ENCODE results near the gene KCNH1. TPM values are rescaled to one million over a fixed set of nuclear protein-coding genes. Genes with fewer than 3 reads are reported as not detected.

KCNH1 gene
- total and polyA plus RNA-seq, 10 of the 15 experiments (the other 5 are each of a cell fraction or from before 2014, with no cell fraction given) = 0.02 to 0.04 (median 0.04) TPM; not detected in 7

GRCh38 chr1:210827481-210827880 is 306.5 kb downstream of the KCNH1 start (continued):
- no peak for TF ChIP-seq REST (IDR thresholded peaks at IDR 0.05; ENCODE audit: low read depth, low read length)
- no peak for TF ChIP-seq NFXL1 (IDR thresholded peaks at IDR 0.05; ENCODE audit: borderline replicate concordance)
- no peak for TF ChIP-seq BCLAF1 (IDR thresholded peaks at IDR 0.05)

GRCh38 chr1:210826686-210827085 is 307.3 kb downstream of the KCNH1 start:
- no peak overlapping the region for H3K4me2 ChIP-seq (ENCODE audit: control insufficient read depth, insufficient read depth)
- ChIA-PET SMC1A (ENCODE audit: uncharacterized antibody, unreplicated experiment) (interaction anchor here (1.5 kb wide), 1 partner anchor 10 kb away, joined by 3 read pairs; no protein-coding TSS in a partner anchor), CTCF (no interaction called here), POLR2A (no interaction called here), RAD21 (ENCODE audit: unreplicated experiment) (no interaction called here)
- H3K79me2 ChIP-seq (ENCODE audit: control insufficient read depth, insufficient read depth, low read length) = no peaks in the 10 kb centered on the region
- no peak for DNase-seq (ENCODE audit: low read depth, low spot score)
- no peak overlapping the region for H3K9ac ChIP-seq (ENCODE audit: control insufficient read depth, insufficient read depth, low read length)
- ATAC-seq = no peak
- intact Hi-C loops (cut with micrococcal nuclease; ENCODE audit: unreplicated experiment) = no loop called here
- no TSS peak for BruUV-seq (replicated peaks)
- no peak for FAIRE-seq
- H3K36me3 ChIP-seq (ENCODE audit: control insufficient read depth in 2 of 2, insufficient read depth in 2 of 2, low read length in 1 of 2) = no peaks in the 10 kb centered on the region
- H3K4me1 ChIP-seq (ENCODE audit: control insufficient read depth, insufficient read depth, low read length) = no peaks in the 10 kb centered on the region
- no peaks in the 10 kb centered on the region for H3K27me3 ChIP-seq (replicated peaks in 1 of 2; ENCODE audit: control insufficient read depth in 2 of 2, insufficient read depth in 2 of 2, low read length in 1 of 2)
- no peak overlapping the region for H2AFZ ChIP-seq (ENCODE audit: control insufficient read depth, low read depth, low read length)
- H4K20me1 ChIP-seq (ENCODE audit: control insufficient read depth, insufficient read depth) = no peaks in the 10 kb centered on the region
- no peaks in the 10 kb centered on the region for H3K9me3 ChIP-seq (replicated peaks; ENCODE audit: control insufficient read depth, insufficient read depth, low read length)
- WGBS (ENCODE audit: insufficient coverage, insufficient replicate concordance, low lambda C conversion rate, missing lambda C conversion rate) = 63% methylated on average over 5 of the region's 5 CpGs
- in situ Hi-C loops (cut with MboI) = no loop called here
- no peak overlapping the region for H3K27ac ChIP-seq (ENCODE audit: control insufficient read depth, insufficient read depth)
- no peak overlapping the region for H3K4me3 ChIP-seq
- TF ChIP-seq IRF3 (IDR thresholded peaks at IDR 0.05) = no peak
- no peak for TF ChIP-seq ATF2 (IDR thresholded peaks at IDR 0.05; ENCODE audit: low read length)
- TF ChIP-seq PML (IDR thresholded peaks at IDR 0.05; ENCODE audit: low read length) = no peak
- TF ChIP-seq FOS (IDR thresholded peaks at IDR 0.05; ENCODE audit: borderline replicate concordance, extremely low read depth, insufficient read length) = no peak
- no peak for TF ChIP-seq ZBTB40 (IDR thresholded peaks at IDR 0.05; ENCODE audit: borderline replicate concordance)
- TF ChIP-seq IKZF2 (IDR thresholded peaks at IDR 0.05) = no peak

All from GM12878 (cell line).